ENCODE results near the gene PCDHGA12. TPM values are rescaled to one million over a fixed set of nuclear protein-coding genes. Genes with fewer than 3 reads are reported as not detected.
"Not testable (repeated sequence)": the region's sequence is repeated elsewhere in the genome, so short reads cannot be mapped to it uniquely, and the experiment has no call there.

PCDHGA12 gene
- total RNA-seq, 1 experiment from 2014 or later: 0.17 TPM

GRCh38 chr5:141387557-141388311, 42.6 kb upstream of the PCDHGA12 start, which contains the start of gene PCDHGB4:
PCDHGB4 (plus strand) TSS chr5:141387698; CDS start chr5:141387885, 187 bp downstream.
- H3K4me2 ChIP-seq (ENCODE audit: low read length); POLR2A ChIA-PET; intact Hi-C loops (cut with micrococcal nuclease); CTCF ChIA-PET; H4K20me1 ChIP-seq (ENCODE audit: insufficient read depth); H3K4me3 ChIP-seq (replicated peaks in 1 of 2; ENCODE audit: low read depth in 1 of 2, low read length in 2 of 2); H3K79me2 ChIP-seq (ENCODE audit: insufficient read depth, low read length); H3K27ac ChIP-seq (ENCODE audit: low read depth, low read length); H3K9me2 ChIP-seq (ENCODE audit: insufficient read depth); RAD21 ChIA-PET (ENCODE audit: low non-redundant PET in 1 of 2, low total read pairs in 2 of 2, uncharacterized antibody in 2 of 2, unreplicated experiment in 2 of 2); H3K9ac ChIP-seq (ENCODE audit: low read length); H3K9me3 ChIP-seq (ENCODE audit: control insufficient read depth in 1 of 2, insufficient read depth in 1 of 2, low read depth in 1 of 2, low read length in 2 of 2); BruUV-seq (replicated peaks); ATAC-seq; H2AFZ ChIP-seq (ENCODE audit: low read depth, low read length, poor library complexity, severe bottlenecking); H3K27me3 ChIP-seq (ENCODE audit: insufficient read depth, low read length); H3K4me1 ChIP-seq (ENCODE audit: control insufficient read depth in 1 of 2, insufficient read depth in 2 of 2, low read length in 2 of 2); DNase-seq (ENCODE audit: low read depth, low spot score); H3K36me3 ChIP-seq (ENCODE audit: control insufficient read depth in 1 of 2, insufficient read depth in 2 of 2, low read length in 2 of 2): not testable (repeated sequence)
- TF ChIP-seq RAD21 (IDR thresholded peaks at IDR 0.05; ENCODE audit: low read depth): 0 out of 2 replicates have a peak, but pooled peaks have one; percentile 6

GRCh38 chr5:141388661-141389060, 41.6 kb upstream of the PCDHGA12 start:
- POLR2A ChIA-PET: no interaction called here
- no TSS peak for BruUV-seq (replicated peaks)
- Histone ChIP-seq H3K27me3 (ENCODE audit: insufficient read depth, low read length) (no peaks in the 10 kb centered on the region), H3K9ac (ENCODE audit: low read length) (no peak overlapping the region), H3K9me2 (ENCODE audit: insufficient read depth) (no peaks in the 10 kb centered on the region), H4K20me1 (ENCODE audit: insufficient read depth) (no peaks in the 10 kb centered on the region), H3K79me2 (ENCODE audit: insufficient read depth, low read length) (no peaks in the 10 kb centered on the region), H3K9me3 (ENCODE audit: control insufficient read depth in 1 of 2, insufficient read depth in 1 of 2, low read depth in 1 of 2, low read length in 2 of 2) (no peaks in the 10 kb centered on the region; a peak in 1 of 4 replicates), H3K27ac (ENCODE audit: low read depth, low read length) (no peak overlapping the region), H3K4me1 (ENCODE audit: control insufficient read depth in 1 of 2, insufficient read depth in 2 of 2, low read length in 2 of 2) (no peaks in the 10 kb centered on the region), H3K4me3 (replicated peaks in 1 of 2; ENCODE audit: low read depth in 1 of 2, low read length in 2 of 2) (no peak overlapping the region), H2AFZ (ENCODE audit: low read depth, low read length, poor library complexity, severe bottlenecking) (no peak overlapping the region), H3K36me3 (ENCODE audit: control insufficient read depth in 1 of 2, insufficient read depth in 2 of 2, low read length in 2 of 2) (no peaks in the 10 kb centered on the region), H3K4me2 (ENCODE audit: low read length) (no peak overlapping the region)
- TF ChIP-seq CEBPB (IDR thresholded peaks at IDR 0.05; ENCODE audit: low read depth): 0 out of 2 replicates have a peak, but pooled peaks have one; percentile 27
- no peak for TF ChIP-seq TCF7L2 (IDR thresholded peaks at IDR 0.05; ENCODE audit: borderline replicate concordance, extremely low read depth, insufficient read depth, insufficient read length)
- intact Hi-C loops (cut with micrococcal nuclease): no loop called here
- RAD21 ChIA-PET (ENCODE audit: low non-redundant PET in 1 of 2, low total read pairs in 2 of 2, uncharacterized antibody in 2 of 2, unreplicated experiment in 2 of 2): no interaction called here
- ATAC-seq: no peak
- CTCF ChIA-PET: no interaction called here
- DNase-seq (ENCODE audit: low read depth, low spot score): no peak

Measured in HCT116 (cell line).